Fibroblast of pulmonary artery (primary cell): ENCODE measurements around the gene MCM8.

Experiments
- DNase-seq: peaks from one replicate; pipeline ENCODE4 v3.0.0-alpha.2; 2010; ENCODE audit warnings: low read depth
- H3K4me3 ChIP-seq: replicated peaks from 2 replicates; pipeline ENCODE4 v1.5.1; 2011; ENCODE audit warnings: low read depth, mild to moderate bottlenecking, control low read depth, low read length, moderate library complexity
- TF ChIP-seq, protein P1 (sequence below): IDR thresholded peaks from 2 replicates; pipeline ENCODE4 v1.5.1; 2011; ENCODE audit warnings: mild to moderate bottlenecking, control low read depth, low read length, inconsistent platforms; ENCODE audit errors: missing control alignments

Gene MCM8

GRCh38 chr20:6008254-6008653 lies 57.8 kb downstream of the MCM8 start:
- TF ChIP-seq, protein P1, sequence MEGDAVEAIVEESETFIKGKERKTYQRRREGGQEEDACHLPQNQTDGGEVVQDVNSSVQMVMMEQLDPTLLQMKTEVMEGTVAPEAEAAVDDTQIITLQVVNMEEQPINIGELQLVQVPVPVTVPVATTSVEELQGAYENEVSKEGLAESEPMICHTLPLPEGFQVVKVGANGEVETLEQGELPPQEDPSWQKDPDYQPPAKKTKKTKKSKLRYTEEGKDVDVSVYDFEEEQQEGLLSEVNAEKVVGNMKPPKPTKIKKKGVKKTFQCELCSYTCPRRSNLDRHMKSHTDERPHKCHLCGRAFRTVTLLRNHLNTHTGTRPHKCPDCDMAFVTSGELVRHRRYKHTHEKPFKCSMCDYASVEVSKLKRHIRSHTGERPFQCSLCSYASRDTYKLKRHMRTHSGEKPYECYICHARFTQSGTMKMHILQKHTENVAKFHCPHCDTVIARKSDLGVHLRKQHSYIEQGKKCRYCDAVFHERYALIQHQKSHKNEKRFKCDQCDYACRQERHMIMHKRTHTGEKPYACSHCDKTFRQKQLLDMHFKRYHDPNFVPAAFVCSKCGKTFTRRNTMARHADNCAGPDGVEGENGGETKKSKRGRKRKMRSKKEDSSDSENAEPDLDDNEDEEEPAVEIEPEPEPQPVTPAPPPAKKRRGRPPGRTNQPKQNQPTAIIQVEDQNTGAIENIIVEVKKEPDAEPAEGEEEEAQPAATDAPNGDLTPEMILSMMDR = no peak
- DNase-seq = peak; percentile 97
- peak overlapping the region; percentile 69 for H3K4me3 ChIP-seq

DNA sequence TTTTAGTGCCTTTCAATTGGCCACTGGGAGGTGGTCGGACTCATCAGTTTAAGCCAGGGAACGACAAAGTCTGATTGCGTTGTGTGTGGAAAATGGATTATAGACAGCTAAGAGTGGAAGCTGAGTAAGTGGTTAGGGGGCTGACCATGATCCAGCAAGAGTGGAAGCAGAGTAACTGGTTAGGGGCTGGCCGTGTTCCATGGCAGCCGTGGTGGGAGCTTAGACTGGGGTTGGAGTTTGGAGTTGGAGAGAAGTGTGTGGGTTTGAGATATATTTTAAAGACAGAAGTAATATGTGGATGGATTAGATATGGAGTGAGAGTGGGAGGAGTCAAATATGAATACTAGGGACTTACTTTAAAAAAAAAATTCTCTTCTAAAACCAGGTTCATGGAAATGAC lies 61.7 kb downstream of the MCM8 start:
- DNase-seq = no peak
- TF ChIP-seq, protein P1 = no peak
- H3K4me3 ChIP-seq = no peak overlapping the region

GRCh38 chr20:6014017-6014416 lies 63.6 kb downstream of the MCM8 start:
- TF ChIP-seq, protein P1 = no peak
- DNase-seq = no peak
- H3K4me3 ChIP-seq = no peak overlapping the region

DNA sequence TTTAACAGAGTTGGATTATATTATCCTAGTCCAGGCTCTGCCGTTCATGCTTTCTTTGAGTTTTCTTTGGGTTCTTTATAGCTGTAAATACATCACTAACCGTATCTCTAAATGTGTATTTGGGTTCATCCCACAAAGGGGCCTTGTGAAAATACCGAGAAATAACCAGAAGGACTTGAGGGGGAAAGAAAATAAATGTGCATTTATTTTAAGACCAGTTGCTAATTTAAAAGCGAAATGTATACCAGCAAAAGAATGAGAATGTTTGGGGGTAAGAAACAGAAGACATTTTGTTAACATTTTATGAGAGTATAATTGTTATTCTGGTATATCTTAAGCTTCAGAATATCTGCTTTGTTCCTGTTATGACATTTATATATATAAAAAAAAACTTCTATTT lies 64.5 kb downstream of the MCM8 start:
- no peak overlapping the region for H3K4me3 ChIP-seq
- no peak for DNase-seq
- TF ChIP-seq, protein P1 = no peak

- TF ChIP-seq, protein P1 = no peak
- no peak overlapping the region for H3K4me3 ChIP-seq
- no peak for DNase-seq
Observed at GRCh38 chr20:6017467-6017866, 67.0 kb downstream of the MCM8 start.

DNA sequence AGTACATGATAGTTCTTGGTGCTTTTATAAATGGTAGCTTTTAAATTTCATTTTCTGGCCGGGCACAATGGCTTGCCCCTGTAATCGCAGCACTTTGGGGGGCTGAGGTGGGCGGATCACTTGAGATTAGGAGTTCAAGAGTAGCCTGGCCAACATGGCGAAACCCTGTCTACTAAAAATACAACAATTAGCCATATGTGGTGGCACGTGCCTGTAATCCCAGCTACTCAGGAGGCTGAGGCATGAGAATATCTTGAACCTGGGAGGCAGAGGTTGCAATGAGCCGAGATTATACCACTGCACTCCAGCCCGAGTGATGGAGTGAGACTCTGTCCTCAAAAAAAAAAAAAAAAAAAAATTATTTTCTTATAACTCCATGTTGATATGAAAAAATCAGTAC lies 67.4 kb downstream of the MCM8 start:
- TF ChIP-seq, protein P1 = no peak
- no peak for DNase-seq
- H3K4me3 ChIP-seq = no peak overlapping the region

DNA sequence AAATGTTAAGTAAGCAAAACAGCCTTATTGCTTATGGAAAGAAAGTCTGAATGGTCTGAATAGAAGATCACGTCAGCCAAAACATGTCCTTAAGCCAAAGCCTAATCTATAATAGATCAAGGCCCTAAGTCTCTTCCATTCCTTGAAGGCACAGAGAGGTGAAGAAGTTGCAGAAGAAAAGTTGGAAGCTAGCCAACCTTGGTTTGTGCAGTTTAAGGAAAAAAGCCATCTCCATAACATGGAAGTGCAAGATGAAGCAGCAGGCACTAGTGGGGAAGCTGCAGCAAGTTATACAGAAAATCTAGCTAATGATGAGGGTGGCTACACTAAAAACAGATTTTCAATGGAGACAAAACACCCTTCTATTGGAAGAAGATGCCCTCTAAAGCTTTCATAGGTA lies 74.3 kb downstream of the MCM8 start:
- TF ChIP-seq, protein P1 = no peak
- DNase-seq = no peak
- H3K4me3 ChIP-seq = no peak overlapping the region
